NK-92 treated with Interleukin-12 subunit alpha and Interleukin-12 subunit beta, amount 100 ng/mL, for 24 hours (cell line): ENCODE measurements around the gene ANKMY1.

ENCODE experiments used
- DNase-seq: peaks from one replicate; lab custom pipeline; 2025; lab: John Stamatoyannopoulos, UW

ANKMY1 gene

DNA sequence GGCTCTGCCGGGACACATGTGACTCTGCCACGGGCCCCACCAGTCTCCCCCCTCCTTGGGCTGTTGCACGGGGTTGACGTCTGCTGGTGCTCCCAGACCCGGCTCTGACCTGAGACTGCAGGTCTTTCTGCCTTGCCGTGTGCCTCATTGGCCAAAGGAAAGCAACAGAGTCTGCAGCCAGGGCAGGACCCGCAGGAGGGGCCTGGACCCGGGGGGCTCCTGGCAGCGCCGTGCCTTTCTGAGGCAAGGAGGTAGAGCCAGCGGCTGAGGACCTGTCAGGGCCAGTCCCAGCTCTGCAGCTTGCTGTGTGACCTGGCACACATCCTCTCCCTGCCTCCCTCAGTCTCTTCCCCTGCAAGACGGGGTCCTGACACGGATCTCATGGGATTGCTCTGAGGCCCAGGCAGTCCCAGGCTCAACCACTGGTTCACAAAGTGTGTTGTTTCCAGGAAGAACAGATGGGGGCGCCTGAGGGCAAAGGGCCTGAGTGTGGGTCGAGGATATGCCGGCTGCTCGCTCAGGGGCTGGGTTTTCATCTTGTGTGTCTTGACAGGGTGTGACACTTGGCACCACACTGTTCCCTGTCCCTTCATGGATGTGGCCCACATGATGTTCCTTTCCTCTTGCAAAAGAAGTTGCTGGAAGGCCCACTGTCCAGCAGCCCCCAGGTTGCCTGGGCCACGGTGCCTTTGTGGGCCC lies 37.7 kb upstream of the ANKMY1 start:
- DNase-seq: no peak

- no peak for DNase-seq
Observed at GRCh38 chr2:240594511-240595380, 37.0 kb upstream of the ANKMY1 start.

DNA sequence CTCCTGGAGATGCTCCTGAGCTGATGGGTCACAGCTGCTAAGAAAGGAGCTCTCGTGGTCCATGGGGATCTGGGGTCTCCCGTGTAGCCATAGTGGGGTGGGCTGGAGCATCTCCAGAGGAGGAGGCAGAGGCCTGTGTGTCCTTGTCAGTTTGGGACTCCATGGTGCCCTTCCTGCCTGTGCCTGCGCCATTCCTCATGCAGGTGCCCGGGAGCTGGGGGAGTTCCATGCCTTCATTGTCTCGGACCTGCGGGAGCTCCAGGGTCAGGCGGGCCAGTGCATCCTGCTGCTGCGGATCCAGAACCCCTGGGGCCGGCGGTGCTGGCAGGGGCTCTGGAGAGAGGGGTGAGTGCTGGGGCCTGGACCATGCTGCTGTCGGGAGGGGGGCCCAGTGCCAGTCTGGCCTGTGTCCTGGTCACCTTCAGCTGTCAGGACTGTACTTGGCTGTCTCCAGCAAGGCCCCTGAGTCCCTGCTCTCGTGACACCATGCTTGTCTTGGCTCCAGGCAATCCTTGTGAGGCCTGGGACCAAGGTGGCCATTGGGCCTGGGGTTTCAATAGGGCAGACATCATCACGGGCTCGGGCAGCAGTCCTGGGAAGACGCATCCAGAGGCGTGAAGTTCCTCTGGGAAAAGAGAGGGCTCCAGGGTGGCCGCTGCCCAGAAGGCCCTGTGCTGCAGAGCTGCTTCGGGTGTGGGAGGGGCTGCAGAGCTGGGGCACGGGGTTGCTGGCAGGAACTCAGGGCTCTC lies 36.1 kb upstream of the ANKMY1 start:
- no peak for DNase-seq

DNA sequence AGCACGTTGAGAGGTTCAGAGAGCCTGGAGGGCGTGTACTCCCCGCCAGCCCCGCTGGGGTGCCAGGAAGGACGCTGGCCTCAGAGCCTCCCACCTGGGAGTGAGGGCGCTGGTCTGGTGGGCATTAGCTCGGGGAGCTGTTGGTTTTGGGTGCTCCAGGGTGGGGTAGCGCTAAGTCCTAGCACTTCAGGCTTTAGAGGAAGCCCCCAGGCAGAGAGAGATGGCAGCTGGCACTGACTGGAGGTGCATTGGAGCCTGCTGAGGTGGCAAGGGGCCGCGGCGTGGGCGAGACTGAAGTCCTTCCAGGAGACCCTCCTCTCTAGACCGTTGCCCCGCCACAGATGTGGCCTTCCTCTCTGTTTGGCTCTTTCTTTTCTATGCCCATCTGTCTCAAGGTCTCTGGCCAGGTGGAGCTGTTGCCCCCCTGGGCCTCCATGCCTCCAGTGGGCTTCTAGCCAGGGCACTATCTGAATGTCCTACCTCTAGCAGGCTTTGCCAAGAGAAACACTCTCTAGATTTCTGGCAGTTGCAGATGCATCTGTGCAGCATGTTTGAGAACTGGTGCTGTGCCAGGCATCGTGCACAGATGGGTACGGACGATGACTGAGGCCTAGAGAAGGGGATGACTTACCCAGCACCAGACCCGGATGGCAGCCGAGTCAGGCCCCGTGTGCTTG lies 35.4 kb upstream of the ANKMY1 start:
- no peak for DNase-seq

- DNase-seq: no peak
Observed at GRCh38 chr2:240591784-240592183, 34.0 kb upstream of the ANKMY1 start.

GRCh38 chr2:240591226-240591625 lies 33.4 kb upstream of the ANKMY1 start:
- DNase-seq: no peak

DNA sequence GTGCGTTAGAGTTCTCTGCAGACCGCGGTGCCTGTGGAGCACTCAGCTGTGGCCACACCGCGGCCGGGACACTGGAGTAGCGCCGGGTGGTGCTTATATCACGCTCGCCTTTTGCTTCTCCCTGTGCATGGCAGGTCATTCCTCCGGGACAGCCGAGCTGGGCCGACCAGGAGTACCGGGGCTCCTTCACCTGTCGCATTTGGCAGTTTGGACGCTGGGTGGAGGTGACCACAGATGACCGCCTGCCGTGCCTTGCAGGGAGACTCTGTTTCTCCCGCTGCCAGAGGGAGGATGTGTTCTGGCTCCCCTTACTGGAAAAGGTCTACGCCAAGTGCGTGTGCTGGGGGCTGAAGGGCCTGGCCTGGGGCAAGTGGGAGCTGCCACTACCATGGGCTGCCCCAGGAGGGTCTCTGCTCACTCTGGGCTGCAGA lies 32.9 kb upstream of the ANKMY1 start:
- no peak for DNase-seq

DNA sequence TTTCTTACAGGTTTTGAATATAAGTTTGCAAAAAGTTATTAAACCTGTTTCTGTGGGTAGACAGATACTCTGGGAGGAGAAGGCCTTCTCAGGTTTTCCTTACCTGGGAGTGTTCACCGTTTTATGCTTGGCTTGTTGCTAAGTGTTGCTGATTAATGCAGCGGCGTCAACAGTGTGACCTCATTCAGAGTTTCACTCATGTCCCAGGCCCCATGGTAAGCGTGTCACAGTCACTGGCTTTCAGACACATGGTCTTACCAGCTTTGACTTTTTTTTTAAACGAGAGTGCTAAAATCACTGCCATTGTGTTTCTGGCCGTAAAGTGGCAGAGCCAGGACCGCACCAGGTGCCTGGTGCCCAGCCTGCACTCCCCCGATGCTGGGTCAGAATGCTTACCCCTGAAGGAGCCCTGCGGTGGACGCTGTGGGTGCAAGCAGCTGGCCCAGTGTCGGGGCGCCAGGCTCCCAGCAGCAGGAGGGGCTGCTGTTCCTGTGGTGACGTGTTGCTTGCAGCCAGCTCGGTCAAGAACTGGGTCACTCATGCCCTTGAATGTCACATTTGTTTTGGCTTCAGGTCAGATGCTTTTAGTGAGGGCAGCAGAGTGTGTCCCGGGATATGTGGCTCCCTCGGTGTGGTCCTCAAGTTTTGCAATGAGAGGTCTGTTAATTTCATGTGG lies 32.2 kb upstream of the ANKMY1 start:
- DNase-seq: no peak

DNA sequence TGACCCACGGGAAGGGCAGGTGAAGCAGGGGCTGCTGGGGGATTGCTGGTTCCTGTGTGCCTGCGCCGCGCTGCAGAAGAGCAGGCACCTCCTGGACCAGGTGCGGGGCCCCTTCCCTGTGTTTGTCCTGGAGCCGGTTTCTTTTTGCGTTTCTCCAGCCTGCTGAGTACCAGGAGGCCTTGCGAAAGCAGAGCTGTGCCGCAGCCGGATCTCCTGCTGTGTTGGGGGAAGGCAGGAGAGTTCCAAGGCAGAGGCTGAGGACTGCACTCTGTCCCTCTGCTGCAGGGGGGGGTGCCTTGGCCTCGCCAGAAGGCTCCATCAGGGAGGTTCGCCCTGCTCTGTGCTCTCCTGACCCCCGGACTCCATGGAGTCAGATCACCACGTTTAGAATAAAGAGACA lies 31.6 kb upstream of the ANKMY1 start:
- no peak for DNase-seq

DNA sequence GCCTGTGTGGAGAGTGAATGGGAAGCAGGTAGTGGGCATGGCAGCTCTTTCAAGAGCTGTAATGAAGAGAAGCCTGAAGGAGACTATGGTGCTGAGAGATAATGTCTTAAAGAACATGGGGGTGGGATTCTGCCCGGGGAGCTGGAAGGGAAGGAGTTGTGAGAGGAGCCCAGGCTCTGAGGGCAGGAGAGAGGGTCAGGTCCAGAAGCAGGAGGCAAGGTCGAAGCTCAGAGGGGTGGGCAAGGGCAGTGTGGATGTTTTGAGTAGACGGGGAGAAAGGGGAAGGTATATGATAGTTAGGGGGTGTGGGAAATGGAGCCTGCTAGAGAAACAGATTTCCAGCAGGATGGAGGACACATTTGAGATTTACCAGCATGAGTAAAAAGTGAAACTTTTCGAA lies 30.9 kb upstream of the ANKMY1 start:
- DNase-seq: no peak

GRCh38 chr2:240588006-240588655 lies 30.3 kb upstream of the ANKMY1 start:
- no peak for DNase-seq

DNA sequence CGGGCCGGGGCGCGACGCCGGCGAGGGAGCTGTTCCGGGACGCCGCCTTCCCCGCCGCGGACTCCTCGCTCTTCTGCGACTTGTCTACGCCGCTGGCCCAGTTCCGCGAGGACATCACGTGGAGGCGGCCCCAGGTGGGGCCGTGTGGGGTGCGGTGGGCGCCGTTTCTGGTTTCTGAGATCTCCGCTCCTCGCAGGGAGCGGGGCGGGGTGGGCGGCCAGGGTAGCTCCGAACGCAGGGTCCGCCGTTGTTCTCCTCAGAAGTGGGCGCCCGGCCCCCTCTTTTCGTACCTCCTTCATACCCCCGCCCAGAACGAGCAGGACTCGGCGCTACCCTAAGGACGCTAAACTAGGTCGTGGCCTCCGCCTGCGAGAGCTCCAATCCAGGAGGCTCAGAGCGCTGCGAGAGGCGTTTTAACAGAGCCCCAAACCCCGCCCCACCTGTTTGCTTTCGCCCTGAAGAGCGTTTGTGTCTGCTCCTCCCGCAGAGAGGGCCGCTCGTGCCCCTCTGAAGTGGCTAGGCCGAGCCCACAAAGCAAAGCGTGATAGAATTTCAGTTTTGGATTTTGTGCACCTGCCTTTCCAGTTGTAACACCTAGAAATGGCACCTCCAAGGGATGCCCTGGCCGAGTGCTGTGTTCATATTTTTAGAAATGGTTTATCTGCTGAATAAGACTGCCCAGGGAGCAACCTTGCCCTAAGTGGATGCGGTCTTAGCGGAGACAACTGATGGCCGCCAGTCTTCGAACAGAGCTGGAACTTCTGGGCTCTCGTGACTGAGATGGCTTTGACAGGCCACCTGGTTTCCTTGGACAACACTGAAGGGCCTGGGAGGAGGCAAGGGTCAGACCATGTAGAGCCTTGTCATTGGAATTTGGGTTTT lies 29.4 kb upstream of the ANKMY1 start:
- DNase-seq: no peak

GRCh38 chr2:240586198-240586918 lies 28.6 kb upstream of the ANKMY1 start, which contains the start of gene CAPN10:
CAPN10 (plus strand) TSS chr2:240586734; CDS start chr2:240586912, 178 bp downstream.
- DNase-seq: peak; percentile 96

GRCh38 chr2:240585681-240586197 lies 28.0 kb upstream of the ANKMY1 start:
- DNase-seq: no peak

DNA sequence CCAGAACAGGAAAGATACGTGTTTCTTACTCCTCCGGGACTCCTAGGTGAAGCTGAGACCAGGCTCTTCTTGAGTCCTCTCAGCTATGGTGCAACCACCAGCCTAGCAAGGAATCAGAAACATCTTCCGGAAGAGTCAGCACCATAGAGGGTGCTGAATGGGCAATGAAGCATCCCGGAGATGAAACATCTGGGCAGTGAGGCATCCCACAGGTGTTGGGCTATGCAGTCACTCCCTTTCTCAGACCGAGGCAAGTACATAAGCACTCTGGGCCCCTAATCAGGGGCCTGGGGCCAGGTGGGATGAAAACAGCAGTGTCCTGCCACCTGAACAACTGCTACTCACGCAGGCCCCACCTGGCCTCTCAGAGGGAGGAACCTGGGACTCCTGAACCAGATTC lies 27.3 kb upstream of the ANKMY1 start:
- no peak for DNase-seq

- no peak for DNase-seq
Observed at GRCh38 chr2:240584486-240585031, 26.8 kb upstream of the ANKMY1 start.

- no peak for DNase-seq
Observed at GRCh38 chr2:240583774-240584173, 26.0 kb upstream of the ANKMY1 start.

DNA sequence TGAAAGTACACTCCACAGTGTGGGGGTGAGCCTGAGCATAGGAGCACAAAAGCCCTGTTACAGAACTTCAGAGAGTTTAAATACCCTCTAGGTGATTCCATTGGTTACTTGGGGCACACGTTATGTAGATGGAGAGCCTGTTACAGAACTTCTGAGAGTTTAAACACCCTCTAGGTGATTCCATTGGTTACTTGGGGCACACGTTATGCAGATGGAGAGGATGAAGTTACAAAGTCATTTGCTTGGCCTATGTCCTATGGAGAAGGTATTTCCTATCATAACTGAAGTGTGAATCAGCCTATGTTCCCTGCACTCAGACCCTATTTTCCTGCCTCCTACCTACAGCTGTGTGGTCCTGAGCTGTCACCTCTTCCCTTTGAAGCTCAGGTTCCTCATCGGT lies 25.0 kb upstream of the ANKMY1 start:
- no peak for DNase-seq

DNA sequence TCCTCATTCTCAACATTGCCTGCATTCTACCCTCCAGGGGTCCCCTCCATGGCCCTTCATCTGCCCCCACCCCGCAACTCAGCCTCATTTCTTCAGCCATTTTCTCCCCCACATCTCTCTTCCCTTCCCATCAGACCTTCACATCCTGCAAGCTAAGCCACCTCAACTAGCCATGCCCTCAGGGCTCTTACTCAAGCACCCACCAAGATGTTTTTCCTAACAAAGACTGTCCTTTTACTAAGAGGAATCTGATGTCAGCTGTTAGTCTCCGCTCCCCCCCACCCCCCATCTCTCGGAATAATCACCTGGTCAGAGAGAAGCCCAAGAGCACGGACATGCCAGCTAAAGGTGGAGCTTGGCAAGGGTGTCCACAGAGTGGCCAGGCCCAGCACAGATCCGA lies 24.0 kb upstream of the ANKMY1 start:
- no peak for DNase-seq
